ENCODE results near the gene FOXA3.

DNA sequence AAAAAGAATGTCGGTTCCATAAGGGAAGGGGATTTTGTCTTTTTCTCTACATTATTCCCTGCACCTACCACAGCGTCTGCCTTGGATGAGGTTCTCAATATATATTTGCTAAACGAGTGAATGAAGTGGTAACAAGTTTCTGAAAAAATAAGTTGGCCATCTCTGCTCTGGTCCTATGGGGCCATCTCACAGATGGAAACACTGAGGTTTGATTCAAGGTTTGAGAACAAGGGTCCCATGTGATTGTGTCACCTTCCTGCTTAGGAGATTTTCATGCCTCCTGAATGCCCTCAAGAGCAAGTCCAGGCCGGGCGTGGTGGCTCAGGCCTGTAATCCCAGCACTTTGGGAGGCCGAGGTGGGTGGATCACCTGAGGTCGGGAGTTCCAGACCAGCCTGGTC, 35.1 kb downstream of the FOXA3 start:
- TF ChIP-seq, protein P1, sequence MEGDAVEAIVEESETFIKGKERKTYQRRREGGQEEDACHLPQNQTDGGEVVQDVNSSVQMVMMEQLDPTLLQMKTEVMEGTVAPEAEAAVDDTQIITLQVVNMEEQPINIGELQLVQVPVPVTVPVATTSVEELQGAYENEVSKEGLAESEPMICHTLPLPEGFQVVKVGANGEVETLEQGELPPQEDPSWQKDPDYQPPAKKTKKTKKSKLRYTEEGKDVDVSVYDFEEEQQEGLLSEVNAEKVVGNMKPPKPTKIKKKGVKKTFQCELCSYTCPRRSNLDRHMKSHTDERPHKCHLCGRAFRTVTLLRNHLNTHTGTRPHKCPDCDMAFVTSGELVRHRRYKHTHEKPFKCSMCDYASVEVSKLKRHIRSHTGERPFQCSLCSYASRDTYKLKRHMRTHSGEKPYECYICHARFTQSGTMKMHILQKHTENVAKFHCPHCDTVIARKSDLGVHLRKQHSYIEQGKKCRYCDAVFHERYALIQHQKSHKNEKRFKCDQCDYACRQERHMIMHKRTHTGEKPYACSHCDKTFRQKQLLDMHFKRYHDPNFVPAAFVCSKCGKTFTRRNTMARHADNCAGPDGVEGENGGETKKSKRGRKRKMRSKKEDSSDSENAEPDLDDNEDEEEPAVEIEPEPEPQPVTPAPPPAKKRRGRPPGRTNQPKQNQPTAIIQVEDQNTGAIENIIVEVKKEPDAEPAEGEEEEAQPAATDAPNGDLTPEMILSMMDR (IDR thresholded peaks at IDR 0.05) = no peak
- no peak for TF ChIP-seq POLR2A (IDR thresholded peaks at IDR 0.05)
- no peak for TF ChIP-seq EP300 (IDR thresholded peaks at IDR 0.05)
